ENCODE results near the gene ZNF236. TPM values are rescaled to one million over a fixed set of nuclear protein-coding genes. Genes with fewer than 3 reads are reported as not detected.

Gene ZNF236
- total RNA-seq, 4 donors from 2014 or later: 13.4 to 38.0 (median 15.1) TPM

GRCh38 chr18:76885001-76885400 is 62.6 kb downstream of the ZNF236 start:
- Histone ChIP-seq H3K36me3 (peaks cover 67% of the 10 kb centered on the region), H3K4me3 (no peak overlapping the region), H3K27ac (no peak overlapping the region), H3K4me1 (no peaks in the 10 kb centered on the region), H3K27me3 (no peaks in the 10 kb centered on the region), H3K9me3 (no peaks in the 10 kb centered on the region)
- WGBS: 91% methylated on average over 5 of the region's 5 CpGs
- TF ChIP-seq POLR2A (IDR thresholded peaks at IDR 0.05) (no peak), EP300 (IDR thresholded peaks at IDR 0.05) (no peak), CTCF (IDR thresholded peaks at IDR 0.05) (no peak), POLR2AphosphoS5 (IDR thresholded peaks at IDR 0.05) (no peak)
- no peak for DNase-seq (ENCODE audit: low spot score in 2 of 2)

- Histone ChIP-seq H3K9me3 (no peaks in the 10 kb centered on the region), H3K27ac (no peak overlapping the region), H3K4me1 (no peaks in the 10 kb centered on the region), H3K27me3 (no peaks in the 10 kb centered on the region), H3K36me3 (peaks cover 65% of the 10 kb centered on the region), H3K4me3 (no peak overlapping the region)
- no peak for DNase-seq (ENCODE audit: low spot score in 2 of 2)
- WGBS: 83% methylated on average over 7 of the region's 7 CpGs
- no peak for TF ChIP-seq EP300 (IDR thresholded peaks at IDR 0.05)
- no peak for TF ChIP-seq POLR2A (IDR thresholded peaks at IDR 0.05)
- no peak for TF ChIP-seq POLR2AphosphoS5 (IDR thresholded peaks at IDR 0.05)
- no peak for TF ChIP-seq CTCF (IDR thresholded peaks at IDR 0.05)
These were observed 63.8 kb downstream of the ZNF236 start for GRCh38 chr18:76886112-76886511.

- Histone ChIP-seq H3K9me3 (no peaks in the 10 kb centered on the region), H3K4me1 (no peaks in the 10 kb centered on the region), H3K27me3 (no peaks in the 10 kb centered on the region), H3K27ac (no peak overlapping the region), H3K4me3 (no peak overlapping the region), H3K36me3 (peaks cover 51% of the 10 kb centered on the region)
- no peak for TF ChIP-seq EP300 (IDR thresholded peaks at IDR 0.05)
- TF ChIP-seq CTCF (IDR thresholded peaks at IDR 0.05): no peak
- TF ChIP-seq POLR2A (IDR thresholded peaks at IDR 0.05): no peak
- no peak for TF ChIP-seq POLR2AphosphoS5 (IDR thresholded peaks at IDR 0.05)
- 95% methylated on average over 8 of the region's 8 CpGs for WGBS
- DNase-seq (ENCODE audit: low spot score in 2 of 2): no peak
These were observed 66.8 kb downstream of the ZNF236 start for GRCh38 chr18:76889091-76889699.

GRCh38 chr18:76892832-76893231 is 70.5 kb downstream of the ZNF236 start:
- peaks cover 65% of the 10 kb centered on the region for H3K36me3 ChIP-seq

More at GRCh38 chr18:76892832-76893231, 70.5 kb downstream of the ZNF236 start:
- no peak for TF ChIP-seq POLR2AphosphoS5 (IDR thresholded peaks at IDR 0.05)
- no peak for TF ChIP-seq CTCF (IDR thresholded peaks at IDR 0.05)
- Histone ChIP-seq H3K27me3 (no peaks in the 10 kb centered on the region), H3K27ac (no peak overlapping the region), H3K4me3 (no peak overlapping the region), H3K9me3 (no peaks in the 10 kb centered on the region), H3K4me1 (no peaks in the 10 kb centered on the region)
- no peak for DNase-seq (ENCODE audit: low spot score in 2 of 2)
- WGBS: 79% methylated on average over 5 of the region's 5 CpGs

All from suprapubic skin (tissue), 4 donors.